ENCODE measurements around the gene AMD1.
A peak's percentile ranks its signal among the peaks of the same experiment; 100 is the strongest.

AMD1 gene

DNA sequence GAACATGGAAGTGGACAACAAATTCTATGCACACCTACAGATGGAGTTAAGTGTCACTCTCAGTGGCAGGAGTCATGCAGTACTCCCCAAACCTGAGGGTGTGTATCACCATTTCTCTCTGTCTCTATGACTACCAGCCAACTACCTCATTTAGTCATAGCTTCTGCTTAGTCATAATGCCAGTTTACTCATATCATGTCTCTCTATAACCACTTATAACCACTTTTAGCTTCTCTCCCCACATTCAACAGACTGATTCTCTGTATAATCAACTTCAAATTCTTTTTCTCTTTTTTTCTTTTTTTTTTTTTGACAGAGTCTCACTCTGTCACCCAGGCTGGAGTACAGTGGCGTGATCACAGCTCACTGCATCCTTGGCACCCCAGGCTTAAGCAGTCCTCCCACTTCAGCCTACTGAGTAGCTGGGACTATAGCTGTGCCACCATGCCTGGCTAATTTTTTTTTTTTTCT, 70.1 kb downstream of the AMD1 start:
- peak; percentile 46 to 47 for DNase-seq
